SH-SY5Y (cell line): ENCODE results near the gene OR6B3.

Experiments
- GATA2 ChIP-seq: IDR thresholded peaks from 2 replicates; pipeline ENCODE4 v1.6.1; 2011; ENCODE audit warnings: mild to moderate bottlenecking, low read depth, low read length
- GATA3 ChIP-seq: IDR thresholded peaks from 2 replicates; pipeline ENCODE4 v1.6.1; 2011; ENCODE audit warnings: low read depth, mild to moderate bottlenecking, low read length, moderate library complexity

OR6B3 gene

GRCh38 chr2:240055177-240055917, 2.0 kb upstream of the OR6B3 start:
- TF ChIP-seq GATA3 (no peak), GATA2 (no peak)

- TF ChIP-seq GATA2 (no peak), GATA3 (no peak)
Measured at GRCh38 chr2:240052524-240052923, 797 bp downstream of the OR6B3 start.

- TF ChIP-seq GATA2: no peak
- no peak for TF ChIP-seq GATA3
Measured at GRCh38 chr2:240051697-240052096, 1.6 kb downstream of the OR6B3 start.

DNA sequence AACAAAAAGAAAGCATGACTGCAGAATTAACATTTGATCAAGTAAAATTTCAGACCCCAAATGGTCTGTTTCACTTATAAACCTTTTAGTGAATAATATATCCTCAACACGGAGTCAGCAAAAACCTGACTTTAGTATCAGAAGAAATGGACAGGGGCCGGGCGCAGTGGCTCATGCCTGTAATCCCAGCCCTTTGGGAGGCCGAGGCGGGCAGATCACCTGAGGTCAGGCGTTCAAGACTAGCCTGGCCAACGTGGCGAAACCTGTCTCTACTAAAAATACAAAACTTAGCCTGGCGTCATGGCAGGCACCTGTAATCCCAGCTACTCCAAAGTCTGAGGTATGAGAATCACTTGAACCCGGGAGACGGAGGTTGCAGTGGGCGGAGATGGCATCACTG, 3.0 kb downstream of the OR6B3 start:
- TF ChIP-seq GATA2: no peak
- no peak for TF ChIP-seq GATA3

DNA sequence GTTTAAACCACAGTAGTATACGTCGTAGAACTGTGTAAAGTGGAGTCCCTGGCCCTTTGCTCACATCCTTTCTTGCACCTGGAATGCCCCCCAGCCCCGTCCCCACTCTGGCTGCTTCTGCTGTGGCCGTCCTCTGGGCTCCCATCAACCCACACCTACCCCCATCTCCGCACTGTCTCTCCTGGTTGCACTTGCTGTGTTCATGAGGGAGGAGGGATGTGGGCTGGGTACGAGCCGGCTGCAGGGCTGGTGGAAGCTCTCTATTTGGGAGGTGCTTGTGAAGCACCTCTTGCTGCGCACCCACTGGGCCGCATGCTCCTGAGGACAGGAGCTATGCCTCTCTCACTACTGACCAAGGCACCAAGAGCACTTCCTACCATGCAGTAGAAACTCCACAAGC, 5.1 kb downstream of the OR6B3 start:
- no peak for TF ChIP-seq GATA2
- no peak for TF ChIP-seq GATA3

- TF ChIP-seq GATA3 (no peak), GATA2 (no peak)
Measured at GRCh38 chr2:240045098-240045497, 8.2 kb downstream of the OR6B3 start.

- no peak for TF ChIP-seq GATA2
- TF ChIP-seq GATA3: no peak
Measured at GRCh38 chr2:240043279-240043989, 9.9 kb downstream of the OR6B3 start.

GRCh38 chr2:240042740-240043139, 10.6 kb downstream of the OR6B3 start:
- TF ChIP-seq GATA3 (no peak), GATA2 (no peak)

DNA sequence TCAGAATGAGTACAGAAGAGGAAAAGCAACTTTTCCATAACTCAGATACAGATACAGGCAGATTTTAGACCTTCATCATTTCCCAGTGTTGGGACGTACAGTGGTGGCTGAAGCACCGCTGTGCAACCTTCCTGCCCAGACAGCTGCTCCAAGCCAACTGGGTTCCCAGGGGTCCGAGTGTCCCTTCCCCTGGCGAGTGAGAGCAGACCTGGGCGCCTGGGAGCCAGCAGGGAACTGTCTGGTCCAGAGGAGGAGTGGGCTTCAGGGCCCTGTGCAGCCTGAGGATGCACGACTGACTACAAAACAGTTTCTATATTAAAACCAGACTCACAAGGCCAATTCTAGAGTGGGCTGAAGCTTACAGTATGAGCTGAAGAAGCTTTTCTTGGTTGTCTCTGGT, 12.0 kb downstream of the OR6B3 start:
- TF ChIP-seq GATA2: no peak
- TF ChIP-seq GATA3: no peak

DNA sequence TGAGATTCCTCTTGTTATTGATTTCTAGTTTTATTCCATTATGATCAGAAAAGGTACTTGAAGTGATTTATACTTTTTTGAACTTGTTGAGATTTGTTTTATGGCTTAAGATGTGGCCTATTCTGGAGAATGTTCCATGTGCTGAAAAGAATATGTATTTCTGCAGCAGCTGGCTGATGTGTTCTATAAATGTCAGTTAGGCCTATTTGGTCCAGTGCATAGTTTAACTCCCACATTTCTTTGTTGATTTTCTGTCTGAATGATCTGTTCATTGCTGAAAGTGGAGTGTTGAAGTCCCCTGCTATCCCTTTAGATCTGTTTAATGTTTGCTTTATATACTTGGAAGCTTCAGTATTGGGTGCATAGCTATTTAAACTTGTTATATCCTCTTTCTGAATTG, 16.0 kb downstream of the OR6B3 start:
- TF ChIP-seq GATA3 (no peak), GATA2 (no peak)

DNA sequence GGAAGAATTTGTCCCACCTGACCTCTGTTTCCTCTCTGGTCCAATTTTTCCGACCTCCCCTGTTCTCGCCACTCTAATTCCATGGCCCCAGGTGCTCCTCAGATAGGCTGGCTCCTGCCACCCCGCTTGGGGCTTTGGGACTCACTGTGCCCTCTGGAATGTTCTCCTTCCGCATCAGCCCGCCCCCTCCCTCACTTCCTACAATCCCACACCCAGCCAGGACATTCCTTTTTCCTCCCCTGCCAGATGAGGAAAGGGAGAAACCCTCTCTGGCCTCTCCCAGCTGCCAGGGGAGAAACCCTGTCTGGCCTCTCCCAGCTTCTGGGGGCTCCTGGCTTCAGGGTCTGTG, 20.0 kb downstream of the OR6B3 start:
- TF ChIP-seq GATA3 (no peak), GATA2 (no peak)

GRCh38 chr2:240032406-240033329, 20.7 kb downstream of the OR6B3 start:
- TF ChIP-seq GATA3: no peak
- no peak for TF ChIP-seq GATA2

DNA sequence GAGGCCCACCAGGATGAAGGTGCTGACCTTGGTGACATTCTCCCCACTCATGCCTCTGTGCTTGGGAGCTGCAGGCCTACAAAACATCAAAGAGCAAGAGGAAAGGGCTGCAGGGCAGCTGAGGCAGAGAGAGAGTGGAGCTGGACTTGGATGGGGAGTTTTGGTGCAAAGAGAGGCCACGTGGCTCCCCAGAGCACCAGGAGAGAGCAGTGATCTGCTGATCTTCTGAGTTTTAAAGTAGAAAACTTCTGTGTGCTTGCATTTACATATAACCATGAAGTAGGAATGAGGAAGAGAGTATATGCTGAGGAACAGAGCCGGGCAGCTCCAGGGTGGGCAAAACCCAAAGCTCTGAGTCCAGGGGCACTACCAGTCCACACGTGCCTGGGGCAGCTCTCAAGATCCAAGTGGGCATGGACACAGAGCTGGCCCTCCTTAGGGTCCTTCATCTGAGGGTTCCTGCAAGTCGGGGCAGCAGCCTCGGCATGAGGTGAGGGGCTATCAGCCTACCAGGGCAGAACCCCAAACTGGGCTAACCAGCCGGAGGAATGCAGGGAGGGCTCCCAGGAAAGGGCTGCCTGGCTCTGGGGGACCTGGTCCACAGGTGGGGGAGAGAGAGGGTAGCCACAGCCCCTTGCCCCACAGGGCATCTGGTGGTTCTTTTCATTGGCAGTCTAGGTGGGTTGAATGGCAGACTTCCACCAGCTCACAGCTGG, 22.8 kb downstream of the OR6B3 start, which contains the start of gene OR6B2:
Gene OR6B2 (minus strand): TSS at position 51 of the 716 bp plus-strand sequence. CDS start 0 bp downstream, at position 51.
- no peak for TF ChIP-seq GATA3
- no peak for TF ChIP-seq GATA2
